Smooth muscle cell (in vitro differentiated cells): ENCODE measurements around the gene CXCL5. TPM values are rescaled to one million over a fixed set of nuclear protein-coding genes. Genes with fewer than 3 reads are reported as not detected.
A peak's percentile ranks its signal among the peaks of the same experiment; 100 is the strongest.

Experiments
- DNase-seq: peaks from one replicate; lab custom pipeline; 2025; ENCODE audit not compliant: unreplicated experiment; lab: John Stamatoyannopoulos, UW
- H2AFZ ChIP-seq: fragments of 200-600 bp; sonication (generic); 2 replicates; pipeline ENCODE4 v1.6.0; 2016; ENCODE audit warnings: antibody characterized with exemption, low read depth, mild to moderate bottlenecking
- H3F3A ChIP-seq: fragments of 200-600 bp; sonication (generic); 2 replicates; pipeline ENCODE4 v1.6.0; 2017; ENCODE audit warnings: antibody characterized with exemption, low read depth
- H3K27ac ChIP-seq: fragments of 200-600 bp; sonication (generic); 2 replicates; pipeline ENCODE4 v1.5.1; 2016; ENCODE audit warnings: low read depth, mild to moderate bottlenecking
- H3K27me3 ChIP-seq: fragments of 200-600 bp; sonication (generic); 2 replicates; pipeline ENCODE4 v1.6.1; 2016; ENCODE audit warnings: low read depth, mild to moderate bottlenecking
- H3K36me3 ChIP-seq: fragments of 200-600 bp; sonication (generic); 2 replicates; pipeline ENCODE4 v1.5.1; 2016; ENCODE audit warnings: low read depth
- H3K4me1 ChIP-seq: fragments of 200-600 bp; sonication (generic); 2 replicates; pipeline ENCODE4 v1.5.1; 2016; ENCODE audit warnings: low read depth
- H3K4me2 ChIP-seq: fragments of 200-600 bp; sonication (generic); 2 replicates; pipeline ENCODE4 v1.6.0; 2016; ENCODE audit warnings: mild to moderate bottlenecking
- H3K4me3 ChIP-seq: fragments of 200-600 bp; sonication (generic); 2 replicates; pipeline ENCODE4 v1.5.1; 2016; ENCODE audit warnings: mild to moderate bottlenecking
- H3K79me2 ChIP-seq: fragments of 200-600 bp; sonication (generic); 2 replicates; pipeline ENCODE4 v1.6.0; 2016; ENCODE audit warnings: low read depth, mild to moderate bottlenecking
- H3K9ac ChIP-seq: fragments of 200-600 bp; sonication (generic); 2 replicates; pipeline ENCODE4 v1.6.0; 2016; ENCODE audit warnings: low read depth
- H3K9me3 ChIP-seq: fragments of 200-600 bp; sonication (generic); replicated peaks from 2 replicates; pipeline ENCODE4 v1.5.1; 2016; ENCODE audit warnings: low read depth
- H4K20me1 ChIP-seq: fragments of 200-600 bp; sonication (generic); 2 replicates; pipeline ENCODE4 v1.6.0; 2016; ENCODE audit warnings: low read depth
- WGBS: methylation state at CpG from one replicate; pipeline ENCODE4 v1.1.7; 2016; ENCODE audit warnings: low lambda C conversion rate; 5-methylcytosine and 5-hydroxymethylcytosine counted together
- polyA plus RNA-seq: library from polyadenylated mRNA; unstranded; fragments of >200 nt; fragmentation: Nextera tagmentation; extraction: Ambion mirVana; gene quantifications from 2 replicates; pipeline ENCODE4 v1.2.1, GENCODE V29; 2016
- total RNA-seq: library from RNA; depleted of rRNA; stranded (reverse); fragments of >200 nt; gene quantifications from 2 replicates; pipeline ENCODE4 v1.2.3, GENCODE V29; 2014
- TF ChIP-seq, protein P1 (sequence below): fragments of 200-600 bp; sonication (generic); IDR thresholded peaks from 2 replicates; pipeline ENCODE4 v1.5.1; 2017; ENCODE audit warnings: borderline replicate concordance, mild to moderate bottlenecking, antibody characterized with exemption; ENCODE audit not compliant: insufficient read depth, poor library complexity, severe bottlenecking

Gene CXCL5
- total and polyA plus RNA-seq, 2 experiments from 2014 or later, result 3.7 to 4.2 TPM

DNA sequence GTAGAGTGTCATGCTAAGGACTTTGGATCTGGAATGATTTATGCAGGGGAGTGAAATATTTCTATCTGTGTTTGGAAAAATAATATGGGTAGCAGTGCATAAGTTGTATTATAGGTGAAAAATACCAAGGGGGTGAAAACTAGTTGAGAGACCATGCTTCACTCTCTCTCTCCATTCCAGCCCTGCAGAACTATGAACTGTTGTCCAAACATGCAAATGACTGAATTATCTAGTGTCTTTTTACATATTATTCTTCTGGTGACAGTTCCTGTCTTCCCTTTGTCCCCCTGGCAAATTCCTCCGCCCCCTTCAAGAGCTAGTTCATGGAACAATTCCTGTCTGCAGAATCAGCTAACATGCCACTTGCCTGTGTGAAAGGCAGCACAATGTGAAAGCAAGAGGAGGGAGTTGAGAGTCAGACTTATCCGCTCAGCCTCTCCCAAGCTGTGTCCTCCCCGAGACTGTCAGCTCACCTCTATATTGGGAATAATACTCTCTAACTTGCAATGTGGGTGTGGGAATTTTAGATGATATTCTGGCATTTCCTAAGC lies 19.0 kb downstream of the CXCL5 start:
- Histone ChIP-seq H3K9ac (no peak overlapping the region), H3K36me3 (no peaks in the 10 kb centered on the region), H2AFZ (no peak overlapping the region), H3K27ac (peak overlapping the region; percentile 63), H3K9me3 (peaks cover 1% of the 10 kb centered on the region), H4K20me1 (no peaks in the 10 kb centered on the region), H3F3A (no peaks in the 10 kb centered on the region), H3K79me2 (no peaks in the 10 kb centered on the region), H3K4me2 (no peak overlapping the region), H3K27me3 (no peaks in the 10 kb centered on the region), H3K4me3 (no peak overlapping the region), H3K4me1 (peaks cover 8% of the 10 kb centered on the region)
- DNase-seq, result no peak
- 84% methylated on average over 3 of the region's 3 CpGs for WGBS
- TF ChIP-seq, protein P1, sequence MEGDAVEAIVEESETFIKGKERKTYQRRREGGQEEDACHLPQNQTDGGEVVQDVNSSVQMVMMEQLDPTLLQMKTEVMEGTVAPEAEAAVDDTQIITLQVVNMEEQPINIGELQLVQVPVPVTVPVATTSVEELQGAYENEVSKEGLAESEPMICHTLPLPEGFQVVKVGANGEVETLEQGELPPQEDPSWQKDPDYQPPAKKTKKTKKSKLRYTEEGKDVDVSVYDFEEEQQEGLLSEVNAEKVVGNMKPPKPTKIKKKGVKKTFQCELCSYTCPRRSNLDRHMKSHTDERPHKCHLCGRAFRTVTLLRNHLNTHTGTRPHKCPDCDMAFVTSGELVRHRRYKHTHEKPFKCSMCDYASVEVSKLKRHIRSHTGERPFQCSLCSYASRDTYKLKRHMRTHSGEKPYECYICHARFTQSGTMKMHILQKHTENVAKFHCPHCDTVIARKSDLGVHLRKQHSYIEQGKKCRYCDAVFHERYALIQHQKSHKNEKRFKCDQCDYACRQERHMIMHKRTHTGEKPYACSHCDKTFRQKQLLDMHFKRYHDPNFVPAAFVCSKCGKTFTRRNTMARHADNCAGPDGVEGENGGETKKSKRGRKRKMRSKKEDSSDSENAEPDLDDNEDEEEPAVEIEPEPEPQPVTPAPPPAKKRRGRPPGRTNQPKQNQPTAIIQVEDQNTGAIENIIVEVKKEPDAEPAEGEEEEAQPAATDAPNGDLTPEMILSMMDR, result no peak

- no peak overlapping the region for H3K9ac ChIP-seq
- no peaks in the 10 kb centered on the region for H3K27me3 ChIP-seq
- TF ChIP-seq, protein P1, result no peak
- DNase-seq, result no peak
- peak overlapping the region; percentile 66 for H3K4me2 ChIP-seq
- H3K27ac ChIP-seq, result peak overlapping the region; percentile 63
- H2AFZ ChIP-seq, result no peak overlapping the region
- no peak overlapping the region for H3K4me3 ChIP-seq
- H3F3A ChIP-seq, result no peaks in the 10 kb centered on the region
- H3K4me1 ChIP-seq, result peaks cover 8% of the 10 kb centered on the region
- H3K79me2 ChIP-seq, result no peaks in the 10 kb centered on the region
- no peaks in the 10 kb centered on the region for H4K20me1 ChIP-seq
- no peaks in the 10 kb centered on the region for H3K36me3 ChIP-seq
- peaks cover 5% of the 10 kb centered on the region for H3K9me3 ChIP-seq
Observed at GRCh38 chr4:73978886-73979285, 19.6 kb downstream of the CXCL5 start.

GRCh38 chr4:73976716-73977115 lies 21.8 kb downstream of the CXCL5 start:
- no peak overlapping the region for H2AFZ ChIP-seq
- DNase-seq, result no peak
- H3K9me3 ChIP-seq, result peaks cover 13% of the 10 kb centered on the region
- H3F3A ChIP-seq, result no peaks in the 10 kb centered on the region
- no peak overlapping the region for H3K4me3 ChIP-seq
- 63% methylated on average over 4 of the region's 4 CpGs for WGBS
- H3K9ac ChIP-seq, result no peak overlapping the region
- no peaks in the 10 kb centered on the region for H4K20me1 ChIP-seq
- peak overlapping the region; percentile 41 for H3K4me2 ChIP-seq
- TF ChIP-seq, protein P1, result no peak
- peaks cover 8% of the 10 kb centered on the region for H3K4me1 ChIP-seq
- peaks cover under 1% of the 10 kb centered on the region for H3K36me3 ChIP-seq
- H3K79me2 ChIP-seq, result no peaks in the 10 kb centered on the region
- H3K27me3 ChIP-seq, result no peaks in the 10 kb centered on the region
- peak overlapping the region; percentile 63 for H3K27ac ChIP-seq

GRCh38 chr4:73976217-73976616 lies 22.3 kb downstream of the CXCL5 start:
- Histone ChIP-seq H3K9ac (no peak overlapping the region), H3K4me3 (no peak overlapping the region), H3K27ac (no peak overlapping the region), H2AFZ (no peak overlapping the region), H3F3A (no peaks in the 10 kb centered on the region), H3K79me2 (no peaks in the 10 kb centered on the region), H3K9me3 (peaks cover 18% of the 10 kb centered on the region), H4K20me1 (no peaks in the 10 kb centered on the region), H3K4me1 (peaks cover 8% of the 10 kb centered on the region), H3K27me3 (no peaks in the 10 kb centered on the region), H3K36me3 (peaks cover 3% of the 10 kb centered on the region), H3K4me2 (no peak overlapping the region)
- TF ChIP-seq, protein P1, result no peak
- no peak for DNase-seq
- 97% methylated on average over 2 of the region's 2 CpGs for WGBS
